WI38 (cell line): ENCODE results near the gene RHOT2.
A peak's percentile ranks its signal among the peaks of the same experiment; 100 is the strongest.

Experiments used
- H3K4me3 ChIP-seq: 2 replicates; pipeline ENCODE4 v1.5.1; 2011; ENCODE audit warnings: low read depth, mild to moderate bottlenecking, control low read depth, low read length
- TF ChIP-seq, protein P1 (sequence below): IDR thresholded peaks from 2 replicates; pipeline ENCODE4 v1.5.1; 2012; ENCODE audit warnings: low read depth, mild to moderate bottlenecking, control low read depth, low read length

The RHOT2 gene

GRCh38 chr16:634051-634670 is 33.8 kb upstream of the RHOT2 start:
- TF ChIP-seq, protein P1, sequence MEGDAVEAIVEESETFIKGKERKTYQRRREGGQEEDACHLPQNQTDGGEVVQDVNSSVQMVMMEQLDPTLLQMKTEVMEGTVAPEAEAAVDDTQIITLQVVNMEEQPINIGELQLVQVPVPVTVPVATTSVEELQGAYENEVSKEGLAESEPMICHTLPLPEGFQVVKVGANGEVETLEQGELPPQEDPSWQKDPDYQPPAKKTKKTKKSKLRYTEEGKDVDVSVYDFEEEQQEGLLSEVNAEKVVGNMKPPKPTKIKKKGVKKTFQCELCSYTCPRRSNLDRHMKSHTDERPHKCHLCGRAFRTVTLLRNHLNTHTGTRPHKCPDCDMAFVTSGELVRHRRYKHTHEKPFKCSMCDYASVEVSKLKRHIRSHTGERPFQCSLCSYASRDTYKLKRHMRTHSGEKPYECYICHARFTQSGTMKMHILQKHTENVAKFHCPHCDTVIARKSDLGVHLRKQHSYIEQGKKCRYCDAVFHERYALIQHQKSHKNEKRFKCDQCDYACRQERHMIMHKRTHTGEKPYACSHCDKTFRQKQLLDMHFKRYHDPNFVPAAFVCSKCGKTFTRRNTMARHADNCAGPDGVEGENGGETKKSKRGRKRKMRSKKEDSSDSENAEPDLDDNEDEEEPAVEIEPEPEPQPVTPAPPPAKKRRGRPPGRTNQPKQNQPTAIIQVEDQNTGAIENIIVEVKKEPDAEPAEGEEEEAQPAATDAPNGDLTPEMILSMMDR = no peak
- H3K4me3 ChIP-seq = no peak overlapping the region

DNA sequence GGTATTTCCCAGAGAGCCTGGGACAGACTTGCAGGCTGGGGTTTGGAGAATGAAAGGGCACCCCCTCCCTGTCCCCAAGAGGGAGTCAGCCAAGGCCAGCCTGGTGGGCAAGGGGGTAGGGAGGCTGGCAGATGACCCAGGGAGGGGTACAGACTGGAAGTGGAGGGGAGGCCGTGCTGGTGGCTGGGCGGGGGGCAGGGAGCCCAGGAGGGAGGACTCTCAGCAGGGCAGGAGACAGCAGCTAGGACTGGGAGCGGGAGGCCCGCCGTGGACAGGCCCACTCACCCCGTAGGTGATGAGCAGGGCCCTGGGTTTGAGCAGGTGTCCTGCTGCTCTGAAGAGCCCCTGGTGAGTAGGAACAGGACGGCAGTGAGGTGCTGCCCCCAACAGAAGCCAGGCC is 32.9 kb upstream of the RHOT2 start:
- peak overlapping the region; percentile 81 for H3K4me3 ChIP-seq
- TF ChIP-seq, protein P1 = no peak

- TF ChIP-seq, protein P1 = no peak
- H3K4me3 ChIP-seq = peak overlapping the region; percentile 81
Measured at GRCh38 chr16:635573-636205, 32.2 kb upstream of the RHOT2 start.

GRCh38 chr16:636206-637080 is 31.5 kb upstream of the RHOT2 start, which contains the start of gene METTL26:
Gene METTL26, minus strand, starts transcription at chr16:636305. Its CDS starts 15 bp downstream, at chr16:636290.
- peak within 1 kb of the TSS; percentile 81 for H3K4me3 ChIP-seq
- TF ChIP-seq, protein P1 = no peak

GRCh38 chr16:637081-638018 is 30.6 kb upstream of the RHOT2 start:
- H3K4me3 ChIP-seq = peak overlapping the region; percentile 81
- TF ChIP-seq, protein P1 = no peak

DNA sequence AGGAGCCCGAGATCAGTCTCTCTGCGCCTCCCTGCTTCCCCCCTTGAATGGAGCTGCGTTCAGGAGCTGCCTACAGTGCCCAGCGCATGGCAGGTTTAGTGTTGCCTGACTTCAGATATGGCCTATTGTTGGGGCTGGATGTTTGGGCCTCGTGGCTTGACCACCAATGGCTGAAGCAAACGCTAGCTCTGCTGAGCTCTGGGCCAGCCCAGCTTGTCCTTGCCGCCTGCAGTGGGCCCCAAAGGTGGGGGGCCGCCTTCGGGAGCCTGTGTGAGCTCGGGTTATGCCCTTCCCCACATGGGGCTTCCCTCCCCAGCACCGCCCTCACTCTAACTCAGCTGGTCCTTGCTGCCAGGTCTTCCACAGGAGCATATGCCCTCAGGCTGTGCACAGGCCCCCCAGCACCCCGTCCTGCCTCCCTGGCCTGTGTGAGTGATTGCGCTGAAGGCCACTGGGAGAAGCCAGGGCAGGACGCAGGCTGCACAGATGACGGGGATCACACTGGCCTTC is 29.8 kb upstream of the RHOT2 start:
- TF ChIP-seq, protein P1 = no peak
- no peak overlapping the region for H3K4me3 ChIP-seq
